Fibroblast of lung (primary cell): Measurements from ENCODE around the gene CNTN4. TPM values are rescaled to one million over a fixed set of nuclear protein-coding genes. Genes with fewer than 3 reads are reported as not detected.

Source experiments
- DNase-seq, 2 donors: peaks; one replicate each; pipeline versions ENCODE4 v3.0.0 to v3.0.0-alpha.2; 2010; ENCODE audit warnings: low read depth in 2 of 2
- H2AFZ ChIP-seq: 2 replicates; pipeline ENCODE4 v1.5.1; 2012; ENCODE audit warnings: low read length, control low read depth, inconsistent platforms
- H3K27ac ChIP-seq: 2 replicates; pipeline ENCODE4 v1.5.1; 2011; ENCODE audit warnings: low read length, control low read depth; ENCODE audit not compliant: insufficient read depth
- H3K27me3 ChIP-seq: 2 replicates; pipeline ENCODE4 v1.5.1; 2011; ENCODE audit warnings: mild to moderate bottlenecking, low read length; ENCODE audit not compliant: control insufficient read depth, insufficient read depth
- H3K36me3 ChIP-seq: 2 replicates; pipeline ENCODE4 v1.5.1; 2011; ENCODE audit warnings: low read length; ENCODE audit not compliant: control insufficient read depth, insufficient read depth
- H3K4me1 ChIP-seq: 2 replicates; pipeline ENCODE4 v1.5.1; 2011; ENCODE audit warnings: low read length; ENCODE audit not compliant: control insufficient read depth, insufficient read depth; ENCODE audit errors: extremely low read depth
- H3K4me2 ChIP-seq: 2 replicates; pipeline ENCODE4 v1.5.1; 2011; ENCODE audit warnings: low read length, control low read depth; ENCODE audit not compliant: insufficient read depth; ENCODE audit errors: extremely low read depth
- H3K4me3 ChIP-seq, 4 experiments: fragments of 200-600 bp in 1 of 4; sonication (generic) in 1 of 4; replicated peaks in 1 of 4; 2 replicates each; pipeline ENCODE4 v1.5.1; 2011 to 2016; ENCODE audit warnings: low read length in 4 of 4, low read depth in 3 of 4, mild to moderate bottlenecking in 3 of 4, control low read depth in 2 of 4, inconsistent platforms in 1 of 4, mixed read lengths in 1 of 4; ENCODE audit not compliant: insufficient read depth in 1 of 4; ENCODE audit errors: control extremely low read depth in 1 of 4
- H3K79me2 ChIP-seq: 2 replicates; pipeline ENCODE4 v1.5.1; 2012; ENCODE audit warnings: mild to moderate bottlenecking, low read length, inconsistent platforms; ENCODE audit not compliant: control insufficient read depth, insufficient read depth
- H3K9ac ChIP-seq: 2 replicates; pipeline ENCODE4 v1.5.1; 2011; ENCODE audit warnings: mild to moderate bottlenecking, low read length, control low read depth; ENCODE audit not compliant: insufficient read depth
- H3K9me3 ChIP-seq: 2 replicates; pipeline ENCODE4 v1.5.1; 2012; ENCODE audit warnings: low read depth, low read length; ENCODE audit not compliant: control insufficient read depth, insufficient read depth
- H4K20me1 ChIP-seq: 2 replicates; pipeline ENCODE4 v1.5.1; 2011; ENCODE audit warnings: low read length; ENCODE audit not compliant: control insufficient read depth, insufficient read depth; ENCODE audit errors: extremely low read depth
- CTCF ChIP-seq, 2 donors: IDR thresholded peaks in 1 of 2; conservative IDR thresholded peaks in 1 of 2; 1 replicate in 1 of 2; 2 replicates in 1 of 2; pipeline ENCODE4 v1.5.1; 2011 to 2012; ENCODE audit warnings: low read length in 2 of 2, control low read depth in 1 of 2, inconsistent platforms in 1 of 2, low read depth in 1 of 2, mild to moderate bottlenecking in 1 of 2
- EZH2 ChIP-seq: IDR thresholded peaks from 2 replicates; pipeline ENCODE4 v1.5.1; 2012; ENCODE audit warnings: low read length, control low read depth, mild to moderate bottlenecking; ENCODE audit errors: missing control alignments
- polyA plus RNA-seq, 2 donors: library from polyadenylated mRNA; depleted of rRNA in 1 of 2; stranded (reverse) in 1 of 2; unstranded in 1 of 2; fragments of >200 nt; gene quantifications; 2 replicates each; pipeline ENCODE4 v1.2.1, GENCODE V29; 2011 to 2012; ENCODE audit warnings: missing spikeins in 1 of 2
- total RNA-seq: library from RNA; depleted of rRNA; stranded (reverse); fragments of >200 nt; gene quantifications from 2 replicates; pipeline ENCODE4 v1.2.1, GENCODE V29; 2014

Gene CNTN4
- total and polyA plus RNA-seq, 2 donors (not counting 1 experiment from before 2014, with no cell fraction given) = 0.17 to 0.69 TPM

- Histone ChIP-seq H3K9me3 (no peaks in the 10 kb centered on the region), H3K4me2 (no peak overlapping the region), H4K20me1 (no peaks in the 10 kb centered on the region), H3K27ac (no peak overlapping the region), H3K4me1 (no peaks in the 10 kb centered on the region), H3K4me3 (no peak overlapping the region), H3K36me3 (no peaks in the 10 kb centered on the region), H2AFZ (no peak overlapping the region), H3K27me3 (no peaks in the 10 kb centered on the region), H3K9ac (no peak overlapping the region), H3K79me2 (no peaks in the 10 kb centered on the region)
- no peak for TF ChIP-seq EZH2
- no peak for TF ChIP-seq CTCF (conservative IDR thresholded peaks at IDR 0.05 in 1 of 2, IDR thresholded peaks at IDR 0.05 in 1 of 2; ENCODE audit: low read depth in 1 of 2, low read length in 2 of 2)
- no peak for DNase-seq
These were observed 148.4 kb downstream of the CNTN4 start for GRCh38 chr3:2246873-2247648.

GRCh38 chr3:2247831-2248230, 149.2 kb downstream of the CNTN4 start:
- H3K4me3 ChIP-seq = no peak overlapping the region
- TF ChIP-seq CTCF (conservative IDR thresholded peaks at IDR 0.05 in 1 of 2, IDR thresholded peaks at IDR 0.05 in 1 of 2; ENCODE audit: low read depth in 1 of 2, low read length in 2 of 2) = no peak
- no peak for TF ChIP-seq EZH2
- H4K20me1 ChIP-seq = no peaks in the 10 kb centered on the region
- H2AFZ ChIP-seq = no peak overlapping the region
- H3K4me1 ChIP-seq = no peaks in the 10 kb centered on the region
- H3K27ac ChIP-seq = no peak overlapping the region
- no peaks in the 10 kb centered on the region for H3K27me3 ChIP-seq
- H3K4me2 ChIP-seq = no peak overlapping the region
- no peaks in the 10 kb centered on the region for H3K79me2 ChIP-seq
- no peak overlapping the region for H3K9ac ChIP-seq
- H3K9me3 ChIP-seq = no peaks in the 10 kb centered on the region
- H3K36me3 ChIP-seq = no peaks in the 10 kb centered on the region
- DNase-seq = no peak

- no peaks in the 10 kb centered on the region for H3K79me2 ChIP-seq
These were observed 152.1 kb downstream of the CNTN4 start for GRCh38 chr3:2250783-2251182.

More at GRCh38 chr3:2250783-2251182, 152.1 kb downstream of the CNTN4 start:
- no peak for DNase-seq
- no peak overlapping the region for H3K4me2 ChIP-seq
- no peak overlapping the region for H3K9ac ChIP-seq
- no peaks in the 10 kb centered on the region for H3K9me3 ChIP-seq
- TF ChIP-seq EZH2 (no peak), CTCF (conservative IDR thresholded peaks at IDR 0.05 in 1 of 2, IDR thresholded peaks at IDR 0.05 in 1 of 2; ENCODE audit: low read depth in 1 of 2, low read length in 2 of 2) (no peak)
- H3K27ac ChIP-seq = no peak overlapping the region
- no peak overlapping the region for H3K4me3 ChIP-seq
- H4K20me1 ChIP-seq = no peaks in the 10 kb centered on the region
- no peaks in the 10 kb centered on the region for H3K27me3 ChIP-seq
- no peak overlapping the region for H2AFZ ChIP-seq
- H3K36me3 ChIP-seq = no peaks in the 10 kb centered on the region
- no peaks in the 10 kb centered on the region for H3K4me1 ChIP-seq
